ENCODE results near the gene CCNB2. TPM values are rescaled to one million over a fixed set of nuclear protein-coding genes. Genes with fewer than 3 reads are reported as not detected.
"Not testable (repeated sequence)": the region's sequence is repeated elsewhere in the genome, so short reads cannot be mapped to it uniquely, and the experiment has no call there.

The CCNB2 gene
- polyA plus RNA-seq, 4 donors: 3.4 to 48.3 (median 14.4) TPM

- Histone ChIP-seq H3K27ac (ENCODE audit: low read depth in 1 of 3, low read length in 2 of 3) (no peak overlapping the region), H3K4me3 (ENCODE audit: low read depth in 1 of 3, low read length in 3 of 3) (no peak overlapping the region), H3K27me3 (ENCODE audit: control insufficient read depth in 3 of 3, insufficient read depth in 3 of 3, low read length in 3 of 3) (no peaks in the 10 kb centered on the region), H3K9me3 (ENCODE audit: control insufficient read depth in 2 of 2, insufficient read depth in 1 of 2, low read depth in 1 of 2, low read length in 1 of 2) (no peaks in the 10 kb centered on the region), H3K4me1 (ENCODE audit: control insufficient read depth in 3 of 3, insufficient read depth in 2 of 3, low read depth in 1 of 3, low read length in 2 of 3) (no peaks in the 10 kb centered on the region), H3K36me3 (ENCODE audit: control insufficient read depth in 3 of 3, insufficient read depth in 2 of 3, low read depth in 1 of 3, low read length in 3 of 3) (peaks cover 0 to 60% (median 15%) of the 10 kb centered on the region in 3 donors)
- 61 to 70% (median 66%) methylated on average over 7 of the region's 7 CpGs for WGBS, 3 donors
- DNase-seq (peak; percentile 38 to 47), FAIRE-seq (no peak)
Observed at GRCh38 chr15:59138243-59138642, 33.3 kb downstream of the CCNB2 start.

- Histone ChIP-seq H3K27me3 (ENCODE audit: control insufficient read depth in 3 of 3, insufficient read depth in 3 of 3, low read length in 3 of 3) (no peaks in the 10 kb centered on the region), H3K27ac (ENCODE audit: low read depth in 1 of 3, low read length in 2 of 3) (no peak overlapping the region), H3K36me3 (ENCODE audit: control insufficient read depth in 3 of 3, insufficient read depth in 2 of 3, low read depth in 1 of 3, low read length in 3 of 3) (peaks cover 0 to 63% (median 2%) of the 10 kb centered on the region in 3 donors), H3K9me3 (ENCODE audit: control insufficient read depth in 2 of 2, insufficient read depth in 1 of 2, low read depth in 1 of 2, low read length in 1 of 2) (no peaks in the 10 kb centered on the region), H3K4me3 (ENCODE audit: low read depth in 1 of 3, low read length in 3 of 3) (no peak overlapping the region), H3K4me1 (ENCODE audit: control insufficient read depth in 3 of 3, insufficient read depth in 2 of 3, low read depth in 1 of 3, low read length in 2 of 3) (no peaks in the 10 kb centered on the region)
- DNase-seq: no peak
- no peak for FAIRE-seq
- 86 to 93% (median 92%) methylated on average over 9 of the region's 9 CpGs for WGBS, 3 donors
Observed at GRCh38 chr15:59140422-59141226, 35.7 kb downstream of the CCNB2 start.

DNA sequence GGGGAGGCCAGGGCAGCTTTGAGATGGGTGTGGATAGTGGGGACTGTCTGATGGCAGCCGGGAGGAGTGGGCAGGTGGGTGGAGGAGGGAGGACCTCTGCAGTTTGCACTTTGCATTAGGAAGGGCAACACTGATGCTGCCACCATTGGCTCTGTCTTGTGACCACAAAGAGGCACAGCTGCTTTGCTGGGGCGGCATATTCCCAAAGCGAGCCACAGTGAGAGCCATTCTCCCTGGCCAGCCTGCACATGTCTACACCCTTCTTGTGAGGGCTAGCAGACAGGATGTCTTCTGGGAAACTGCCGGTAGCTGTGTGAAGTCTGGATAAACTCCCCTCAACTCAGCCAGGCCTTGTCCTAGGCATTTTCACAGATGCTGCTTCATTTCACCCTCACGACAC lies 38.3 kb downstream of the CCNB2 start:
- Histone ChIP-seq H3K27ac (ENCODE audit: low read depth in 1 of 3, low read length in 2 of 3) (no peak overlapping the region), H3K4me1 (ENCODE audit: control insufficient read depth in 3 of 3, insufficient read depth in 2 of 3, low read depth in 1 of 3, low read length in 2 of 3) (no peaks in the 10 kb centered on the region), H3K4me3 (ENCODE audit: low read depth in 1 of 3, low read length in 3 of 3) (no peak overlapping the region), H3K9me3 (ENCODE audit: control insufficient read depth in 2 of 2, insufficient read depth in 1 of 2, low read depth in 1 of 2, low read length in 1 of 2) (no peaks in the 10 kb centered on the region), H3K27me3 (ENCODE audit: control insufficient read depth in 3 of 3, insufficient read depth in 3 of 3, low read length in 3 of 3) (no peaks in the 10 kb centered on the region), H3K36me3 (ENCODE audit: control insufficient read depth in 3 of 3, insufficient read depth in 2 of 3, low read depth in 1 of 3, low read length in 3 of 3) (peaks cover 2 to 60% (median 3%) of the 10 kb centered on the region in 3 donors)
- FAIRE-seq: no peak
- DNase-seq: no peak
- 95 to 96% (median 96%) methylated on average over 5 of the region's 5 CpGs for WGBS, 3 donors

GRCh38 chr15:59144594-59144993 lies 39.6 kb downstream of the CCNB2 start:
- peaks cover 2 to 62% (median 3%) of the 10 kb centered on the region in 3 donors for H3K36me3 ChIP-seq (ENCODE audit: control insufficient read depth in 3 of 3, insufficient read depth in 2 of 3, low read depth in 1 of 3, low read length in 3 of 3)
- H3K27me3 ChIP-seq (ENCODE audit: control insufficient read depth in 3 of 3, insufficient read depth in 3 of 3, low read length in 3 of 3); FAIRE-seq; H3K4me1 ChIP-seq (ENCODE audit: control insufficient read depth in 3 of 3, insufficient read depth in 2 of 3, low read depth in 1 of 3, low read length in 2 of 3); H3K4me3 ChIP-seq (ENCODE audit: low read depth in 1 of 3, low read length in 3 of 3); H3K27ac ChIP-seq (ENCODE audit: low read depth in 1 of 3, low read length in 2 of 3); DNase-seq; H3K9me3 ChIP-seq (ENCODE audit: control insufficient read depth in 2 of 2, insufficient read depth in 1 of 2, low read depth in 1 of 2, low read length in 1 of 2): not testable (repeated sequence)
- 81 to 86% (median 85%) methylated on average over 10 of the region's 10 CpGs for WGBS, 3 donors

- Histone ChIP-seq H3K36me3 (ENCODE audit: control insufficient read depth in 3 of 3, insufficient read depth in 2 of 3, low read depth in 1 of 3, low read length in 3 of 3) (peaks cover 6 to 63% (median 6%) of the 10 kb centered on the region in 3 donors), H3K27me3 (ENCODE audit: control insufficient read depth in 3 of 3, insufficient read depth in 3 of 3, low read length in 3 of 3) (no peaks in the 10 kb centered on the region), H3K4me3 (ENCODE audit: low read depth in 1 of 3, low read length in 3 of 3) (no peak overlapping the region), H3K4me1 (ENCODE audit: control insufficient read depth in 3 of 3, insufficient read depth in 2 of 3, low read depth in 1 of 3, low read length in 2 of 3) (no peaks in the 10 kb centered on the region), H3K9me3 (ENCODE audit: control insufficient read depth in 2 of 2, insufficient read depth in 1 of 2, low read depth in 1 of 2, low read length in 1 of 2) (no peaks in the 10 kb centered on the region), H3K27ac (ENCODE audit: low read depth in 1 of 3, low read length in 2 of 3) (no peak overlapping the region)
- DNase-seq (no peak), FAIRE-seq (no peak)
- WGBS, 3 donors: 94 to 96% (median 95%) methylated on average over 5 of the region's 5 CpGs
Observed at GRCh38 chr15:59147666-59148065, 42.7 kb downstream of the CCNB2 start.

DNA sequence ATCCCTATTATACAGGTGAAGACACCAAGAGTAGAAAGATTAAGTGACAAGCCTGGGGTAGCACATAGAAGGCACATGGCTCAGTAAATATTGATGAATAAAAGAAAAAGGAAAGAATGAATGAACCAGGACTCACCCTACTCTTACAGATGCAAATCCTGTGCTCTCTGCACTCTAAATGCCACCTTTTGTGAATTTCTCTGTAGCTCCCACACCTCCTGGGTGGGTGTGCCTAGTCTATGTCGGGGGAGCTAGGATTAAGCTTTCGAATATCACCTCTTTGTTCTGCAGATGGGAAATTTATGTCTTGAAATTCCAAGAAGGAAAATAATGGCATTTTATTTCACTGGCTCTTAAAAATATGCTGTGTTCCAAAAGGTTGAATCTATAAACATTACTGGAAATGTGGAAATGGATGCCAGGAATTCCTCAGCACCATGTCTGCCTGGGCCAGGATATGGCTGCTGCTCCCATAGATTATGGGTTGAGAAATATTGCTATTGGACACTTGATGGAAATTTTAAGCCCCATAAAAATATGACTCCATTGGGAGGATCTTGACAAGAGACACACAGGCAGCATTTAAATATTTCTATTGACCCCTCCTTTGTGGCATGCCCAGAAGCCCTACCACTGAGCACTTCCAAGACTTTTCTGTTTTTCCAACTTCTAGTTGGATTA lies 43.3 kb downstream of the CCNB2 start:
- 81 to 99% (median 94%) methylated on average over 2 of the region's 2 CpGs for WGBS, 3 donors
- FAIRE-seq: no peak
- H3K4me1 ChIP-seq (ENCODE audit: control insufficient read depth in 3 of 3, insufficient read depth in 2 of 3, low read depth in 1 of 3, low read length in 2 of 3): no peaks in the 10 kb centered on the region
- H3K9me3 ChIP-seq (ENCODE audit: control insufficient read depth in 2 of 2, insufficient read depth in 1 of 2, low read depth in 1 of 2, low read length in 1 of 2): no peaks in the 10 kb centered on the region
- no peak for DNase-seq
- no peak overlapping the region for H3K4me3 ChIP-seq (ENCODE audit: low read depth in 1 of 3, low read length in 3 of 3)
- H3K27ac ChIP-seq (ENCODE audit: low read depth in 1 of 3, low read length in 2 of 3): no peak overlapping the region
- H3K27me3 ChIP-seq (ENCODE audit: control insufficient read depth in 3 of 3, insufficient read depth in 3 of 3, low read length in 3 of 3): no peaks in the 10 kb centered on the region
- H3K36me3 ChIP-seq (ENCODE audit: control insufficient read depth in 3 of 3, insufficient read depth in 2 of 3, low read depth in 1 of 3, low read length in 3 of 3): peaks cover 6 to 62% (median 11%) of the 10 kb centered on the region in 3 donors

- H3K27me3 ChIP-seq (ENCODE audit: control insufficient read depth in 3 of 3, insufficient read depth in 3 of 3, low read length in 3 of 3): no peaks in the 10 kb centered on the region
- no peak for DNase-seq
- no peak overlapping the region for H3K4me3 ChIP-seq (ENCODE audit: low read depth in 1 of 3, low read length in 3 of 3)
- no peak for FAIRE-seq
- no peaks in the 10 kb centered on the region for H3K9me3 ChIP-seq (ENCODE audit: control insufficient read depth in 2 of 2, insufficient read depth in 1 of 2, low read depth in 1 of 2, low read length in 1 of 2)
- WGBS, 3 donors: 45 to 78% (median 67%) methylated on average over 2 of the region's 2 CpGs
- H3K36me3 ChIP-seq (ENCODE audit: control insufficient read depth in 3 of 3, insufficient read depth in 2 of 3, low read depth in 1 of 3, low read length in 3 of 3): peaks cover 6 to 60% (median 17%) of the 10 kb centered on the region in 3 donors
- H3K4me1 ChIP-seq (ENCODE audit: control insufficient read depth in 3 of 3, insufficient read depth in 2 of 3, low read depth in 1 of 3, low read length in 2 of 3): no peaks in the 10 kb centered on the region
- no peak overlapping the region for H3K27ac ChIP-seq (ENCODE audit: low read depth in 1 of 3, low read length in 2 of 3)
Observed at GRCh38 chr15:59150185-59150584, 45.2 kb downstream of the CCNB2 start.

GRCh38 chr15:59152694-59153450 lies 47.9 kb downstream of the CCNB2 start:
- DNase-seq (no peak), FAIRE-seq (no peak)
- Histone ChIP-seq H3K9me3 (ENCODE audit: control insufficient read depth in 2 of 2, insufficient read depth in 1 of 2, low read depth in 1 of 2, low read length in 1 of 2) (no peaks in the 10 kb centered on the region), H3K27me3 (ENCODE audit: control insufficient read depth in 3 of 3, insufficient read depth in 3 of 3, low read length in 3 of 3) (no peaks in the 10 kb centered on the region), H3K4me1 (ENCODE audit: control insufficient read depth in 3 of 3, insufficient read depth in 2 of 3, low read depth in 1 of 3, low read length in 2 of 3) (no peaks in the 10 kb centered on the region), H3K27ac (ENCODE audit: low read depth in 1 of 3, low read length in 2 of 3) (no peak overlapping the region), H3K36me3 (ENCODE audit: control insufficient read depth in 3 of 3, insufficient read depth in 2 of 3, low read depth in 1 of 3, low read length in 3 of 3) (peaks cover 6 to 64% (median 20%) of the 10 kb centered on the region in 3 donors), H3K4me3 (ENCODE audit: low read depth in 1 of 3, low read length in 3 of 3) (no peak overlapping the region)
- WGBS, 3 donors: 92 to 96% (median 92%) methylated on average over 6 of the region's 6 CpGs

All from small intestine (tissue), 7 donors.